SK-N-SH (cell line): ENCODE measurements around the gene CACNG3.

ENCODE experiments used
- CHD2 ChIP-seq: fragments of 150-350 bp; IDR thresholded peaks from 2 replicates; pipeline ENCODE4 v1.6.1; 2018; ENCODE audit warnings: low read length; ENCODE audit not compliant: partially characterized antibody
- CTCF ChIP-seq: fragments of 200-600 bp; sonication (generic); IDR thresholded peaks from 2 replicates; pipeline ENCODE4 v1.6.1; 2017; ENCODE audit warnings: antibody characterized with exemption, mild to moderate bottlenecking, moderate library complexity
- EP300 ChIP-seq, 2 experiments: IDR thresholded peaks; 2 replicates each; pipeline versions ENCODE4 v1.4.0 to v1.6.1; 2012; ENCODE audit warnings: borderline replicate concordance in 1 of 2, low read depth in 1 of 2, low read length in 1 of 2
- EZH2phosphoT487 ChIP-seq: fragments of 200-600 bp; sonication (generic); IDR thresholded peaks from 2 replicates; pipeline ENCODE4 v1.6.1; 2017; ENCODE audit warnings: low read depth, mixed run types, mild to moderate bottlenecking, antibody characterized with exemption, moderate library complexity, borderline replicate concordance
- JUND ChIP-seq: IDR thresholded peaks from 2 replicates; pipeline ENCODE4 v1.4.0; 2012
- POLR2AphosphoS5 ChIP-seq: IDR thresholded peaks from 2 replicates; pipeline ENCODE4 v1.6.1; 2012; ENCODE audit warnings: low read depth, low read length
- RFX5 ChIP-seq: IDR thresholded peaks from 2 replicates; pipeline ENCODE4 v1.6.1; 2012; ENCODE audit warnings: mild to moderate bottlenecking, improper control_type of control experiment, low read length
- RXRA ChIP-seq: IDR thresholded peaks from 2 replicates; pipeline ENCODE4 v1.4.0; 2012; ENCODE audit warnings: low read depth, mild to moderate bottlenecking, borderline replicate concordance
- TAF1 ChIP-seq: IDR thresholded peaks from 2 replicates; pipeline ENCODE4 v1.6.1; 2012; ENCODE audit warnings: low read depth, mild to moderate bottlenecking, low read length, moderate library complexity, borderline replicate concordance
- TF ChIP-seq, protein P1 (sequence below): IDR thresholded peaks from 2 replicates; pipeline ENCODE4 v1.4.0; 2012; ENCODE audit warnings: low read depth

DNA sequence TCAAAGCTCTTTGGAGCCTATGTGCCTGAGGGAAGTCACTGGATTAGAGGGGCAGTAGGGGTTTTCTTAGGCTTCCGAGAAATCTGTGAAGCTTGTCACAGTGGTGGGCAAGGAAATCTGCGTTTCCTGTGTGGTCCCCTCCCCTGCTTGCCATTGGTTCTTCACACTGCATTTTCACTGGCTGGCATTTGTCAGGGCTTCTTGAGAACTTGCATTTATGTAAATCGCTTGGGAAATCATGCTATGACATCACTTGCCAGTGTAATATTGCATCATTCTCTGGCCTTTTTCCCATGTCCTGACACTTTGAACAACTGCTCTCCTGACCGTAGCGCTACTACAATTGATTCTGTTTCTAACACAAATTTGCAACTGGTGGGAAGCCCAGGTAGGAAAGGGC, 1.8 kb downstream of the CACNG3 start:
- TF ChIP-seq JUND (no peak), CTCF (no peak), EZH2phosphoT487 (no peak), RFX5 (no peak), TAF1 (no peak), RXRA (no peak), CHD2 (no peak), EP300 (IDR thresholded peaks at IDR 0.05; ENCODE audit: borderline replicate concordance in 1 of 2, low read depth in 1 of 2, low read length in 1 of 2) (no peak), POLR2AphosphoS5 (no peak)
- TF ChIP-seq, protein P1, sequence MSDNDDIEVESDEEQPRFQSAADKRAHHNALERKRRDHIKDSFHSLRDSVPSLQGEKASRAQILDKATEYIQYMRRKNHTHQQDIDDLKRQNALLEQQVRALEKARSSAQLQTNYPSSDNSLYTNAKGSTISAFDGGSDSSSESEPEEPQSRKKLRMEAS = no peak
